Measurements from ENCODE around the gene MACF1. TPM values are rescaled to one million over a fixed set of nuclear protein-coding genes. Genes with fewer than 3 reads are reported as not detected.
"Not testable (repeated sequence)": the region's sequence is repeated elsewhere in the genome, so short reads cannot be mapped to it uniquely, and the experiment has no call there.

The MACF1 gene
- total and polyA plus RNA-seq, 7 donors: 38.9 to 162 (median 71.4) TPM

DNA sequence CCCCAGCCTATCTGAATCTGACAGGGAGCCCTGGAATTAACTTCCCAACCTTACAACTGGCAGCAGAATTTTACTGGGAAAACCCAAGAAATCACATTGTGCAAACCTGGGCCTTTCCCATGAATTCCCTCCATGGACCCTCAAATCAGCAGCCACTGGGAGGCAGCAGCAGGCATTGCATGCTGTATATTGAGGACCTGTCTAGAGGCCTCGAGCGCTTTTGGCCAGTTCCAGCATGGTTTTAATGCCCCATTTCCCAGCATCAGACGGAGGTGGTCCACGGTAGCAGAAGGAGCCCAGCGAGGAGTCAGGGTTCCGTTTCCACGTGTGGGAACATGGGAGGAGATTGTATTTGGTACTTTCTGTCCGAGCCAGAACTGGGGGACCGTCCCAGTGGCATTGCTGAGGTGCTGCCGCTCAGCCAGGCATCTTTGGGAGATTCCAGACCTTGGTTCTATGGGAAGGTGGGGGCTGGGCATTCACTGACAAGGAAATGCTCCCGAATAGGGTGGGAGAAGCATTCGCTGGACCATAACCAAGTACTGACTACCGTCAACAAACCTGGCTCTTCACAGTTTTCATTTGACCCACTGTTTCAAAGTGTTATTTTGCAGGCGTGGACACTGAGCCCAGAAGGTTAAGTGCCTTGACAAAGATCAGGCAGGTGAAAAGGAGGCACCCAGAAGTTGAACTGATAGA lies 302.9 kb downstream of the MACF1 start:
- no peaks in the 10 kb centered on the region for H3K9me3 ChIP-seq
- H3K27me3 ChIP-seq (ENCODE audit: insufficient read depth in 3 of 3, low read length in 2 of 3): no peaks in the 10 kb centered on the region
- TF ChIP-seq, protein P1, sequence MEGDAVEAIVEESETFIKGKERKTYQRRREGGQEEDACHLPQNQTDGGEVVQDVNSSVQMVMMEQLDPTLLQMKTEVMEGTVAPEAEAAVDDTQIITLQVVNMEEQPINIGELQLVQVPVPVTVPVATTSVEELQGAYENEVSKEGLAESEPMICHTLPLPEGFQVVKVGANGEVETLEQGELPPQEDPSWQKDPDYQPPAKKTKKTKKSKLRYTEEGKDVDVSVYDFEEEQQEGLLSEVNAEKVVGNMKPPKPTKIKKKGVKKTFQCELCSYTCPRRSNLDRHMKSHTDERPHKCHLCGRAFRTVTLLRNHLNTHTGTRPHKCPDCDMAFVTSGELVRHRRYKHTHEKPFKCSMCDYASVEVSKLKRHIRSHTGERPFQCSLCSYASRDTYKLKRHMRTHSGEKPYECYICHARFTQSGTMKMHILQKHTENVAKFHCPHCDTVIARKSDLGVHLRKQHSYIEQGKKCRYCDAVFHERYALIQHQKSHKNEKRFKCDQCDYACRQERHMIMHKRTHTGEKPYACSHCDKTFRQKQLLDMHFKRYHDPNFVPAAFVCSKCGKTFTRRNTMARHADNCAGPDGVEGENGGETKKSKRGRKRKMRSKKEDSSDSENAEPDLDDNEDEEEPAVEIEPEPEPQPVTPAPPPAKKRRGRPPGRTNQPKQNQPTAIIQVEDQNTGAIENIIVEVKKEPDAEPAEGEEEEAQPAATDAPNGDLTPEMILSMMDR (IDR thresholded peaks at IDR 0.05): no peak
- no peak overlapping the region for H3K27ac ChIP-seq
- intact Hi-C loops (cut with DNase I): no loop called here
- H3K36me3 ChIP-seq (ENCODE audit: insufficient read depth in 1 of 2, low read depth in 1 of 2): no peaks in the 10 kb centered on the region
- no peak for DNase-seq
- ATAC-seq: no peak
- no peak overlapping the region for H3K4me3 ChIP-seq
- H3K4me1 ChIP-seq: no peaks in the 10 kb centered on the region
- 73 to 84% (median 76%) methylated on average over 14 of the region's 14 CpGs for WGBS, 3 donors

DNA sequence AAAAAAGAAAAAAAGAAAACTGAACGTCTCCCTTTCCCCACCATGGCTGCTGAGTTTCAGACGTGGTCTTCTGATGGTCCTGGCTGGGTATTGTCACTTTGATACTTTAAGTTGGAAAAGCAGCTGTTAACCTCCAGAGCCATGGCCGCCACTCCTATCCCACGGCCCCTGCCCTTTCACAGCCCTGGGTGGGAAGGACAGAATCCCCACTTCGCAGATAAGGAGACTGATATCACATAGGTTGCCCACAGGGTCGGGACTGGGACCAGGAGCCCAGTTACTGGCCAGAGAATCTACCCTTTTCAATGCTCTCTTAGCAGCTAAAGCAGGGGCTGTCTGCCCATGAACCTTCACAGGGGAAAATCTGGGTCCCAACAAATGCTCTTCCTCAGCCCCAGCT lies 303.8 kb downstream of the MACF1 start:
- intact Hi-C loops (cut with DNase I): loop anchor here in 1 of 2 donors (2.0 kb wide), 1 partner anchor 19 kb away; no protein-coding TSS in a partner anchor
- no peak overlapping the region for H3K27ac ChIP-seq
- TF ChIP-seq, protein P1 (IDR thresholded peaks at IDR 0.05): no peak
- no peaks in the 10 kb centered on the region for H3K27me3 ChIP-seq (ENCODE audit: insufficient read depth in 3 of 3, low read length in 2 of 3)
- H3K4me3 ChIP-seq: no peak overlapping the region
- H3K9me3 ChIP-seq: no peaks in the 10 kb centered on the region
- 79 to 85% (median 83%) methylated on average over 6 of the region's 6 CpGs for WGBS, 3 donors
- ATAC-seq: no peak
- no peak for DNase-seq
- H3K36me3 ChIP-seq (ENCODE audit: insufficient read depth in 1 of 2, low read depth in 1 of 2): no peaks in the 10 kb centered on the region
- no peaks in the 10 kb centered on the region for H3K4me1 ChIP-seq

DNA sequence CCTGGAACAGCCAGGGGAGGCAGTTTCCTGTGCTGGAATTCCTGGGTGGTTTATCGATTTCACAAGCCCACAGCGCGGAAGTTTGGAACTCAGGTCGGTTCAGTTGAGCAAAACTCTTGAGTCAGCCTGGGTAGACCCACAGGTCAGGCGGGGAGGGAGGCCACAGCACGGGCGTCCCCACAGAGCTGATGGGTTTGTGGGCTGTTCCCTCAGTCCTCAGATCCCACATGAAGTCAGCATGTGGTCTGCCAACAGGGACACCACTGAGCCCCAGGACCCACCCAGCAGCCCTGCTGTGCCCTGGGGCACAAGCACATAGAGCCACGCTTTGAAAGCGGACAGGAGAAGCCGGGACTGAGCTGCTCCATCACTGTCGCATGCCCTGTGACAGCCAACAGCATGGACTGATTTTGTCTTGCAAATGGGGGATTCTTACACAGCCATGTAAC lies 304.4 kb downstream of the MACF1 start:
- Histone ChIP-seq H3K27me3 (ENCODE audit: insufficient read depth in 3 of 3, low read length in 2 of 3) (no peaks in the 10 kb centered on the region), H3K9me3 (no peaks in the 10 kb centered on the region), H3K4me1 (no peaks in the 10 kb centered on the region), H3K27ac (no peak overlapping the region), H3K36me3 (ENCODE audit: insufficient read depth in 1 of 2, low read depth in 1 of 2) (no peaks in the 10 kb centered on the region), H3K4me3 (no peak overlapping the region)
- DNase-seq (no peak), ATAC-seq (no peak)
- intact Hi-C loops (cut with DNase I): loop anchor here in 1 of 2 donors (2.0 kb wide), 1 partner anchor 18 kb away; no protein-coding TSS in a partner anchor
- TF ChIP-seq, protein P1 (IDR thresholded peaks at IDR 0.05): no peak
- WGBS, 3 donors: 81 to 87% (median 85%) methylated on average over 11 of the region's 11 CpGs

DNA sequence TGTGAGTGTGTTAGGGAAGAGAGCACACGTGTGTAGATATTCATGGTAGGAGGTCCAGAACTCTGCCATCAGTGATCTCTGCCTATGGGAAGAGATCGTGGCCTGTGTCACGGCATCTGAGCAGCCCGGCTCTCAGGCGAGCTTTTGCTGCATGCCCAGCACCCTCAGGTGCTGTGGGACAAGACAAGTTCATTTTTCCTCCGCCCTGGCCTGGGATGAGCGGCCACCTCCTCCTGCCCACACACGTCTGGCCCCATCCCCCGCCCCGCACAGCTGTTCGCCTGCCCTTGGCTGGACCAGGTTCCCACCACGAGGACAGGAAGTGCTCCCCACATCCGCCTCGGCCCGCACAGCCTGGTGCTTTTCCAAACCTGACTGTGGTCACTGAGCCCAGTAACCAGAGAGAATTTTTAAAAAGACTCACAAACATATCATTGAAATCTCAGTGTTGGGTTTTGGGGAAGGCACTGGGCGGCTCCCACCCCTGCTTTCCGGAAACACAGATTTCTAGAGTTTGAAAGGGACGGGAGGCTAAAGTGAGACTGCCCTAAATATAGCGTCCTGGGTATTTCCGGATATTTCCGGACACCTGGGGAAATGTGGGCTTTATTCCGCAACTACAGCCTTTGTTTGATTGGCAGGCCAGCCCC lies 305.0 kb downstream of the MACF1 start:
- WGBS, 3 donors: 37 to 45% (median 44%) methylated on average over 22 of the region's 22 CpGs
- H3K9me3 ChIP-seq: no peaks in the 10 kb centered on the region
- H3K4me3 ChIP-seq: no peak overlapping the region
- no peak overlapping the region for H3K27ac ChIP-seq
- TF ChIP-seq, protein P1 (IDR thresholded peaks at IDR 0.05): no peak
- H3K27me3 ChIP-seq (ENCODE audit: insufficient read depth in 3 of 3, low read length in 2 of 3): peaks cover 0 to under 1% (median 0%) of the 10 kb centered on the region in 3 donors
- H3K36me3 ChIP-seq (ENCODE audit: insufficient read depth in 1 of 2, low read depth in 1 of 2): no peaks in the 10 kb centered on the region
- ATAC-seq (peak; percentile 46 to 70 (median 64)), DNase-seq (peak; percentile 55 to 67)
- intact Hi-C loops (cut with DNase I): loop anchor here in 1 of 2 donors (2.0 kb wide), 1 partner anchor 17 kb away; no protein-coding TSS in a partner anchor
- H3K4me1 ChIP-seq: no peaks in the 10 kb centered on the region

DNA sequence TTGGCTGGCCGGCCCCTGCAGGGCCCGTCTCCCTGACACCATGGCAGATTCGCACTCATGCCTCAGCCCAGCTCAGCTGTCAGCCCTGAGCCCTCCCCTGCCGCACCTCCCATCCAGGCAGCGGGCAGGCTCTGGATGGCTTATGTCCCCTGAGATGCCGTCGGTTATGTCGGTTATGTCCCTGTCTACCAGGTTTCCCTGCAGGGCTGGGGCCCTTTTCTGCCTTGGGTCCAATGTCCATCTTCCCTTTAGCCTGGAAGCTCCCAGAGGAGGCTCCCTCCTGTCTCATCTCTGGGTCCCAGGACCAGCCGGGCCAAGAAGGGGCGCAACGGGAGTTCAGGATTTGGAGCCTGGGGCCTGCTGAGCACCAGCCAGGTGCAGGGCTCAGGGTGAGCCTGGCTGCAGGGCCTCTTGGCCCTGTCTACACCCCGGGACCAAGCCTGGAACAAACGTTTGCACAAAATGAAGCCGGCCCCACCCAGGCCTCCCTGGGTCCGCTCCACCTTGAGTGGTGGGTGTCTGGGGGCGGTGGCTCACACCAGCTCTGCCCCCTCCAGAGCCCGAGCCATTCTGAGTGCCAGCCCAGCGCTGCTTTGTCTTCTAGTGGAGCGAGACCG lies 306.2 kb downstream of the MACF1 start:
- ATAC-seq; H3K27ac ChIP-seq; H3K4me3 ChIP-seq; DNase-seq; H3K9me3 ChIP-seq; intact Hi-C loops (cut with DNase I); H3K4me1 ChIP-seq; H3K36me3 ChIP-seq (ENCODE audit: insufficient read depth in 1 of 2, low read depth in 1 of 2); H3K27me3 ChIP-seq (ENCODE audit: insufficient read depth in 3 of 3, low read length in 2 of 3): not testable (repeated sequence)
- 87 to 92% (median 90%) methylated on average over 14 to 16 of the region's 20 CpGs for WGBS, 3 donors

DNA sequence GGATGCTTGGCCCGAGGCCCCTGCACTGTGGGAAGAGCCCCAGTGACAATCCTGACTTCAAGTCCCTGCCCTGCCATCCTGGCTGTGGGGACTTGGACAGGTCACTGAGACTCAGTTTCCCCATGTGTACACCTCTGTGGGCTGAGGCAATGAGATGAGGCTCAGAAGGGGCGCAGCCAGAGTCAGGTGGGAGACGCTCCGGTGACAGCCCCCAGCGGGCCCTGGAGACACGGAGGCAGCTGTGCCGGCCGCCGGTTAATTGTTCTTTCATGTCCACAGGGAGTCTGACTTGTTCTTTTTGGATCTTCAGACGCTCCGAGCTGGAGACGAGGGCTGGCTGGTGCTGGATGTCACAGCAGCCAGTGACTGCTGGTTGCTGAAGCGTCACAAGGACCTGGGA lies 307.0 kb downstream of the MACF1 start:
- H3K4me3 ChIP-seq; H3K27ac ChIP-seq; H3K4me1 ChIP-seq; H3K36me3 ChIP-seq (ENCODE audit: insufficient read depth in 1 of 2, low read depth in 1 of 2); ATAC-seq; H3K9me3 ChIP-seq; H3K27me3 ChIP-seq (ENCODE audit: insufficient read depth in 3 of 3, low read length in 2 of 3); DNase-seq; intact Hi-C loops (cut with DNase I): not testable (repeated sequence)
- WGBS, 3 donors: 56 to 73% (median 72%) methylated on average over 8 of the region's 13 CpGs

DNA sequence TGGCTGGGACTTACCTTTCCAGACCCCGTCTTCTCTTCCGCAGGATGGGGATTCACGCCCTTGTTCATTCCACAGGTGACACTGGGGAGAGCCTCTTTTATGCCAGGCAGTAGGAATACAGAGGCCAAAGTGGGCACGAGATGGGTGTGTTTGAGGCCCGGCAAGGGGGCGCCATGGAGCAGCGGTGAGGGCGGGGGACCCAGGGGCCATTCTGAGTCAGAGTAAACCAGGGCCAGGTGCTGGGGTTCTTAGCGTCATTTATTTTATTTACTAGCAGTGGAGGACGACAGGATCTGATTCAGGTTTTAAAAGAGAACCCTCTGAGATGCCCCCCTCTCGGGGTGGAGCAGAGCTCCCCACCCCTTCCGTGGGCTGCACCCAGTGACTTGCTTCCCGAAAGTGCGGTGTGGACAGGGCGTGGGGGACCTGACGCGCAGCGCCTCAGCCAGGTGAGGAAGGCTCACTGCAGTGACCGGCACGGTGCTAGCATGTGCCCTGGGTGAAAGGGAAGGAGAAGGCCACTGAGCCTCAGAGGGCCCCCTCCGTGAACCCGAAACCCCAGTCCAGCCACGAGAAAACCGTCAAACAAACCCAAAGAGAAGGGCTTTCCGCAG lies 307.8 kb downstream of the MACF1 start:
- H3K36me3 ChIP-seq (ENCODE audit: insufficient read depth in 1 of 2, low read depth in 1 of 2); H3K27me3 ChIP-seq (ENCODE audit: insufficient read depth in 3 of 3, low read length in 2 of 3); H3K4me3 ChIP-seq; DNase-seq; H3K9me3 ChIP-seq; intact Hi-C loops (cut with DNase I); H3K4me1 ChIP-seq; H3K27ac ChIP-seq; ATAC-seq: not testable (repeated sequence)
- WGBS, 3 donors: 52 to 63% (median 62%) methylated on average over 5 to 7 of the region's 25 CpGs
